ENCODE measurements around the gene PPP1R27. TPM values are rescaled to one million over a fixed set of nuclear protein-coding genes. Genes with fewer than 3 reads are reported as not detected.

The PPP1R27 gene
- total RNA-seq, 1 donor from 2014 or later = 0.17 TPM

GRCh38 chr17:81852237-81852636 is 17.4 kb upstream of the PPP1R27 start:
- TF ChIP-seq, protein P1, sequence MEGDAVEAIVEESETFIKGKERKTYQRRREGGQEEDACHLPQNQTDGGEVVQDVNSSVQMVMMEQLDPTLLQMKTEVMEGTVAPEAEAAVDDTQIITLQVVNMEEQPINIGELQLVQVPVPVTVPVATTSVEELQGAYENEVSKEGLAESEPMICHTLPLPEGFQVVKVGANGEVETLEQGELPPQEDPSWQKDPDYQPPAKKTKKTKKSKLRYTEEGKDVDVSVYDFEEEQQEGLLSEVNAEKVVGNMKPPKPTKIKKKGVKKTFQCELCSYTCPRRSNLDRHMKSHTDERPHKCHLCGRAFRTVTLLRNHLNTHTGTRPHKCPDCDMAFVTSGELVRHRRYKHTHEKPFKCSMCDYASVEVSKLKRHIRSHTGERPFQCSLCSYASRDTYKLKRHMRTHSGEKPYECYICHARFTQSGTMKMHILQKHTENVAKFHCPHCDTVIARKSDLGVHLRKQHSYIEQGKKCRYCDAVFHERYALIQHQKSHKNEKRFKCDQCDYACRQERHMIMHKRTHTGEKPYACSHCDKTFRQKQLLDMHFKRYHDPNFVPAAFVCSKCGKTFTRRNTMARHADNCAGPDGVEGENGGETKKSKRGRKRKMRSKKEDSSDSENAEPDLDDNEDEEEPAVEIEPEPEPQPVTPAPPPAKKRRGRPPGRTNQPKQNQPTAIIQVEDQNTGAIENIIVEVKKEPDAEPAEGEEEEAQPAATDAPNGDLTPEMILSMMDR (conservative IDR thresholded peaks at IDR 0.05; ENCODE audit: low read depth, low read length) = no peak
- DNase-seq (ENCODE audit: low read depth) = no peak
- no peak overlapping the region for H3K4me3 ChIP-seq (ENCODE audit: low read depth, low read length)

- no peak for DNase-seq (ENCODE audit: low read depth)
- TF ChIP-seq, protein P1 (conservative IDR thresholded peaks at IDR 0.05; ENCODE audit: low read depth, low read length) = no peak
- no peak overlapping the region for H3K4me3 ChIP-seq (ENCODE audit: low read depth, low read length)
These were observed 16.6 kb upstream of the PPP1R27 start for GRCh38 chr17:81851423-81851822.

GRCh38 chr17:81849457-81849856 is 14.6 kb upstream of the PPP1R27 start:
- no peak for DNase-seq (ENCODE audit: low read depth)
- H3K4me3 ChIP-seq (ENCODE audit: low read depth, low read length) = no peak overlapping the region
- TF ChIP-seq, protein P1 (conservative IDR thresholded peaks at IDR 0.05; ENCODE audit: low read depth, low read length) = no peak

DNA sequence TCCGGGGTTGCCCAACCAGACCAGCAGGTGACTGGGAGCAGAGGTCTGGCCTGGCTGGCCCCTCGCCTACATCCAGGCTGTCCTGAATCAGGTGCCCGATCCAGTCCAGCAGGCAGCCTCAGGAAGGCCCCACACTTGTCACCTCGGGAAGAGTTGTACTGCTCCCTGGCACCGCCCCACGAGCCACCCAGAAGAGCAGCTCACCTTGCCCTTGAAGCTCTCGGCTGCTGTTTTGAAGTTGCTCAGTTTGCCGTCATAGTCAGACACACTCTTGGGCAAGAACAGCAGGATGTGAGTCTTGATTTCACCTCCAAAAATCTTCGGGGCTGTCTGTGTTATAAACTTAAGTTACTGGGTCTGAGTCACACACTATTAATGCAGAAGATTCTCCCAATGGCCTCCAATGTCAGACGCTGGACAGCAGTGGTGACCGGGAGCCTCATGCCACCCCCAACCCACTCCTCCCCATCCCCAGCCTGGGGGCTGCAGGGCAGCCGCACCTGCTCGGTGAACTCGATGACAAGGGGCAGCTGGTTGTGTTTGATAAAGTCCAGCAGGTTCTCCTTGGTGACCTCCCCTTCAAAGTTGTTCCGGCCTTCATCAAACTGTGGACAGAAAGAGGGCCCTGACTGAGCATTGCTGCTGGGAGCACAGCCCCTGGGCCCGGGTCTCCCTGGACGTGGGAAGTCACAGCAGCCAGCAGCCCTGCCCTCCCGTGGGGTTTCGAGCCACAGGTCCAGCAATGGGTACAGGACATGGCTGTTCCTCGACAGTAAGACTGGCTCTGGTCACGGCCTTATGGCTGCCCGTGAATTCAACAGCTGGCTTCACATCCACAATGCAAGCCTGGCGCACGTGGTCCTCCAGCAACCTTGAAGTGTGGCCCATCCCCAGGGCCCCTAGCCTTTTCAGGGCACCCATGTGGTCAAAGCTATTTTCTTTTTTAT is 12.2 kb upstream of the PPP1R27 start:
- no peak overlapping the region for H3K4me3 ChIP-seq (ENCODE audit: low read depth, low read length)

GRCh38 chr17:81845881-81846742 is 11.3 kb upstream of the PPP1R27 start:
- no peak overlapping the region for H3K4me3 ChIP-seq (ENCODE audit: low read depth, low read length)
- TF ChIP-seq, protein P1 (conservative IDR thresholded peaks at IDR 0.05; ENCODE audit: low read depth, low read length) = no peak
- DNase-seq (ENCODE audit: low read depth) = no peak

More for the DNA sequence above, 12.2 kb upstream of the PPP1R27 start:
- DNase-seq (ENCODE audit: low read depth) = no peak
- TF ChIP-seq, protein P1 (conservative IDR thresholded peaks at IDR 0.05; ENCODE audit: low read depth, low read length) = no peak

GRCh38 chr17:81845361-81845760 is 10.5 kb upstream of the PPP1R27 start:
- TF ChIP-seq, protein P1 (conservative IDR thresholded peaks at IDR 0.05; ENCODE audit: low read depth, low read length) = no peak
- DNase-seq (ENCODE audit: low read depth) = no peak
- no peak overlapping the region for H3K4me3 ChIP-seq (ENCODE audit: low read depth, low read length)
